Esophagus squamous epithelium (tissue), 5 donors: ENCODE data around the gene GRAMD1C. TPM values are rescaled to one million over a fixed set of nuclear protein-coding genes. Genes with fewer than 3 reads are reported as not detected.

Experiments used
- DNase-seq: peaks from one replicate; lab custom pipeline; 2025; lab: John Stamatoyannopoulos, UW
- H3K27ac ChIP-seq, 4 donors: fragments of 200-600 bp; sonication (generic); one replicate each; pipeline ENCODE4 v1.5.1; 2016 to 2019; ENCODE audit warnings: mild to moderate bottlenecking in 1 of 4
- H3K27me3 ChIP-seq, 4 donors: fragments of 200-600 bp; sonication (generic); 1 replicate in 3 of 4; 2 replicates in 1 of 4; pipeline versions ENCODE4 v1.5.1 to v1.6.0; 2017 to 2021; ENCODE audit warnings: antibody characterized with exemption in 1 of 4
- H3K36me3 ChIP-seq, 3 donors: fragments of 200-600 bp; sonication (generic); one replicate each; pipeline ENCODE4 v1.5.1; 2016 to 2019
- H3K4me1 ChIP-seq, 3 donors: fragments of 200-600 bp; sonication (generic); one replicate each; pipeline ENCODE4 v1.5.1; 2017 to 2019
- H3K4me3 ChIP-seq, 4 donors: fragments of 200-600 bp; sonication (generic); 1 replicate in 3 of 4; 2 replicates in 1 of 4; pipeline ENCODE4 v1.5.1; 2016 to 2019; ENCODE audit warnings: mild to moderate bottlenecking in 2 of 4, moderate library complexity in 1 of 4
- H3K9me3 ChIP-seq, 3 donors: fragments of 200-600 bp; sonication (generic); one replicate each; pipeline ENCODE4 v1.5.1; 2016 to 2019
- CTCF ChIP-seq, 6 experiments: fragments of 450-650 bp in 4 of 6; fragments of 200-600 bp in 2 of 6; sonication (generic) in 2 of 6; IDR thresholded peaks; one replicate each; pipeline ENCODE4 v1.5.1; 2016 to 2019; ENCODE audit warnings: antibody characterized with exemption in 6 of 6, mild to moderate bottlenecking in 4 of 6, moderate library complexity in 4 of 6
- POLR2A ChIP-seq, 4 donors: fragments of 450-650 bp; IDR thresholded peaks; one replicate each; pipeline ENCODE4 v1.6.1; 2017; ENCODE audit warnings: antibody characterized with exemption in 4 of 4, mild to moderate bottlenecking in 4 of 4, moderate library complexity in 3 of 4
- WGBS, 2 donors: methylation state at CpG; one replicate each; pipeline ENCODE4 v1.1.5; 2018; 5-methylcytosine and 5-hydroxymethylcytosine counted together
- intact Hi-C: fragments of 100-400 bp; cut with DNase I; formaldehyde crosslinking; loops from one replicate; pipeline ENCODE4 v1.15.0; 2022
- total RNA-seq, 4 donors: library from RNA; depleted of rRNA; stranded (reverse); fragments of >200 nt; gene quantifications; one replicate each; pipeline ENCODE4 v1.1.0, GENCODE V29; 2016
- donor health status: DM: yes; HTN: yes; CAD: no.

GRAMD1C gene
- total RNA-seq, 4 donors from 2014 or later: 4.4 to 12.6 (median 6.6) TPM

DNA sequence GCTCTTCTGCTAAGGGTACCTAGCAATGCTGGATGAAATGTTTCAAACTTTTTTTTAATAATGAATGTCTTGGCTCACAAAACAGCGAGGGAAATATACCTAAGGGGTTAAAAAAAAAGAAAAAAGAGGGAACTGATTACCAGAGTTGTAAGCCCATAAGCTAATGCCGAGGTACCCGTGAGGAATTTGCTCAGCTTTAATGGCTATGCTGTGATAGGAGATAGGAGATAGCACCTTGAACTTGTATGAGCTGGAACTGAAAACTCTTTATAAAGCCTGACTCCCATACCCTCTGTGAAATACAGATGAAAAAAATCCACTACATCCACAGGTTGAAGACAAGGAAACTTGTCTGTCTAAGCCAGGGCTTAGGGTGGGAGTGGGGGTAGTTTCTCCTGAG lies 13.9 kb downstream of the GRAMD1C start:
- WGBS, 2 donors: 73 to 76% methylated on average over 3 of the region's 3 CpGs
- intact Hi-C loops: no loop called here

GRCh38 chr3:113867506-113867905 lies 28.9 kb downstream of the GRAMD1C start:
- Histone ChIP-seq H3K27me3 (no peaks in the 10 kb centered on the region), H3K4me3 (no peak overlapping the region), H3K9me3 (peaks cover 0 to 3% (median 0%) of the 10 kb centered on the region in 3 donors), H3K4me1 (peaks cover 0 to 19% (median 0%) of the 10 kb centered on the region in 3 donors), H3K27ac (peak overlapping the region in 3 of 4 donors; percentile 54 to 65 (median 54)), H3K36me3 (no peaks in the 10 kb centered on the region)
- intact Hi-C loops: no loop called here
- TF ChIP-seq CTCF (IDR thresholded peaks at IDR 0.05) (no peak), POLR2A (IDR thresholded peaks at IDR 0.05) (no peak)
- no peak for DNase-seq
- WGBS, 2 donors: 32 to 47% methylated on average over 4 of the region's 4 CpGs

More for the DNA sequence above, 13.9 kb downstream of the GRAMD1C start:
- Histone ChIP-seq H3K27me3 (no peaks in the 10 kb centered on the region), H3K4me1 (peaks cover 0 to 9% (median 0%) of the 10 kb centered on the region in 3 donors), H3K27ac (no peak overlapping the region), H3K4me3 (no peak overlapping the region), H3K36me3 (no peaks in the 10 kb centered on the region), H3K9me3 (no peaks in the 10 kb centered on the region)
- DNase-seq: no peak
- TF ChIP-seq POLR2A (IDR thresholded peaks at IDR 0.05) (no peak), CTCF (IDR thresholded peaks at IDR 0.05) (no peak)

- intact Hi-C loops: no loop called here
- WGBS, 2 donors: 96 to 99% methylated on average over 4 to 6 of the region's 6 CpGs
Measured at GRCh38 chr3:113873293-113873692, 34.7 kb downstream of the GRAMD1C start.

DNA sequence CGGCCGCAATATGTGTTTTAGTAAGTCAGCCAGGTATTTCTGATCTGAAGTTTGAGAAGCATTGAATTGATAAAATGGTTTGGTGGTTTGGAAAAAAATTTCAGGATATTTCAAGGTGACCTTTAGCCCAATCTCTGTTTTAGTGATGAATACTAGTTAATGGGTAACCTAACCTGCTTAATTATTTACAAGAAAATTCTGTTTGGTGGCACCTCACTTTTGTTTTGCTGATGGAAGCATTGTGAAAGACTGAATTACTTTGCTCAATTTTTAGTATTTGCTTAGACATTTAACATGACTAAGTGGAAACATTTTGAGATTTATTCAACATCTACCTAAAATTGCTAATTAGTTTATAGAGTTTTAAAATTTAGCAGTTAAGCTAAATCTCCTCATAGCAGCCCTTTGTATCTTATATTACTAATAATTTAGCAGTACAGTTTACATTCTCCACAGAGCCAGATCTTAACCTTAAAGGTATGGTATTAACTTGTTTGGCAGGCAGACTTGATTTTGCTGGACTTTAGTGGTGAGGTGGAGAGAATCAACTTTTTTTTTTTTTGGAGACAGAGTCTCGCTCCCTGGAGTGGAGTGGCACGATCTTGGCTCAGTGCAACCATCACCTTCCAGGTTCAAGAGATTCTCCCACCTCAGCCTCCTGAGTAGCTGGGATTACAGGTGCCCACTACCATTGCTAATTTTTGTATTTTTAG lies 35.4 kb downstream of the GRAMD1C start:
- Histone ChIP-seq H3K27me3 (no peaks in the 10 kb centered on the region), H3K27ac (no peak overlapping the region), H3K4me3 (no peak overlapping the region), H3K9me3 (no peaks in the 10 kb centered on the region), H3K4me1 (no peaks in the 10 kb centered on the region), H3K36me3 (no peaks in the 10 kb centered on the region)
- no peak for DNase-seq
- WGBS, 2 donors: 94 to 100% methylated on average over 4 of the region's 4 CpGs
- no peak for TF ChIP-seq CTCF (IDR thresholded peaks at IDR 0.05)
- TF ChIP-seq POLR2A (IDR thresholded peaks at IDR 0.05): no peak
- intact Hi-C loops: no loop called here

More at GRCh38 chr3:113873293-113873692, 34.7 kb downstream of the GRAMD1C start:
- TF ChIP-seq CTCF (IDR thresholded peaks at IDR 0.05) (no peak), POLR2A (IDR thresholded peaks at IDR 0.05) (no peak)
- no peaks in the 10 kb centered on the region for H3K36me3 ChIP-seq
- H3K9me3 ChIP-seq: peaks cover 0 to 3% (median 0%) of the 10 kb centered on the region in 3 donors
- no peak overlapping the region for H3K27ac ChIP-seq
- H3K27me3 ChIP-seq: no peaks in the 10 kb centered on the region
- H3K4me3 ChIP-seq: no peak overlapping the region
- peaks cover 0 to 5% (median 0%) of the 10 kb centered on the region in 3 donors for H3K4me1 ChIP-seq
- no peak for DNase-seq

DNA sequence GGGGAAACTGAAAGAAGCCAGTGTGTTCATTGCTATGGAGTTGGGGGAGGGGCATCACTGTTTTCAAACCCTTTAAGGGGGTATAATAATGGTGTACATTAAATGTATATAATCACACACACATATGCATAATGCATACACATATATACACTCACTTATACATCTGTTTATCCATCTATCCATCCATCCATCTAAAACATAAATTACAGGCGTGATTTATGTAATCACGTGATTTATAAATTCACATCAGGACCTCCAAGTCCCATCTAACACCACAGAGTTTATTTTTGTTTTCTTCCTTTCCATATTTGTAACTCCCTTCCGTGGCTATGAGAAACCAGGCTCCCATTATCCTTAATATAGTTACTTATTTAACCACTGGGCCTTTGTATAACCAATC lies 39.8 kb downstream of the GRAMD1C start:
- no peak overlapping the region for H3K27ac ChIP-seq
- 86% methylated on average over 3 of the region's 3 CpGs for WGBS, 2 donors
- no peak for TF ChIP-seq CTCF (IDR thresholded peaks at IDR 0.05)
- no peak for TF ChIP-seq POLR2A (IDR thresholded peaks at IDR 0.05)
- no peaks in the 10 kb centered on the region for H3K9me3 ChIP-seq
- no peak for DNase-seq
- H3K27me3 ChIP-seq: no peaks in the 10 kb centered on the region
- intact Hi-C loops: no loop called here
- no peaks in the 10 kb centered on the region for H3K36me3 ChIP-seq
- H3K4me1 ChIP-seq: no peaks in the 10 kb centered on the region
- no peak overlapping the region for H3K4me3 ChIP-seq
